PC-3 (cell line): ENCODE data around the gene KRT75. TPM values are rescaled to one million over a fixed set of nuclear protein-coding genes. Genes with fewer than 3 reads are reported as not detected.

Experiments
- ATAC-seq: fragments of 200-7000 bp; cut with Tn5 transposase; 2 replicates; pipeline ENCODE4 v1.9.1; 2020; ENCODE audit warnings: mild to moderate bottlenecking, moderate library complexity
- Bru-seq: library from RNA; stranded (reverse); fragments of 400-500 nt; gene quantifications from one replicate; lab custom pipeline; 2021; lab: Mats Ljungman, UMichigan
- BruChase-seq, 2 experiments: library from RNA; stranded (reverse); fragments of 400-500 nt; gene quantifications; one replicate each; lab custom pipeline; 2021; lab: Mats Ljungman, UMichigan
- BruUV-seq: library from RNA; stranded (reverse); fragments of 400-500 nt; replicated peaks from 2 replicates; lab custom pipeline; 2021; lab: Mats Ljungman, UMichigan
- CTCF ChIA-PET: fragments of 300-600 bp; sonication (Branson Sonifier 250); formaldehyde crosslinking; loops from one replicate; lab custom pipeline; 2022; ENCODE audit warnings: antibody characterized with exemption; lab: Charles Lee
- POLR2A ChIA-PET: fragments of 300-600 bp; sonication (Branson Sonifier 250); formaldehyde crosslinking; loops from one replicate; lab custom pipeline; 2022; ENCODE audit warnings: antibody characterized with exemption; ENCODE audit not compliant: unreplicated experiment; lab: Charles Lee
- DNase-seq: peaks from one replicate; pipeline ENCODE4 v3.0.0-alpha.2; 2015
- H2AFZ ChIP-seq: fragments of 300-600 bp; sonication (generic); 2 replicates; pipeline ENCODE4 v1.6.0; 2016; ENCODE audit warnings: antibody characterized with exemption, low read length
- H3F3A ChIP-seq: fragments of 300-600 bp; sonication (generic); one replicate; pipeline ENCODE4 v1.6.0; 2017; ENCODE audit warnings: antibody characterized with exemption, low read length, control low read depth, mild to moderate bottlenecking; ENCODE audit not compliant: unreplicated experiment
- H3K27ac ChIP-seq: fragments of 300-600 bp; sonication (generic); 2 replicates; pipeline ENCODE4 v1.5.1; 2016; ENCODE audit warnings: mild to moderate bottlenecking, low read length
- H3K27me3 ChIP-seq: fragments of 300-600 bp; sonication (generic); 2 replicates; pipeline ENCODE4 v1.6.1; 2016; ENCODE audit warnings: low read length, mixed read lengths
- H3K36me3 ChIP-seq: fragments of 300-600 bp; sonication (generic); 2 replicates; pipeline ENCODE4 v1.6.1; 2016; ENCODE audit warnings: low read depth, mixed run types, low read length, mixed read lengths
- H3K4me1 ChIP-seq: fragments of 300-600 bp; sonication (generic); 2 replicates; pipeline ENCODE4 v1.5.1; 2016; ENCODE audit warnings: low read length; ENCODE audit not compliant: insufficient read depth
- H3K4me2 ChIP-seq: fragments of 300-600 bp; sonication (generic); 2 replicates; pipeline ENCODE4 v1.6.0; 2016; ENCODE audit warnings: low read length
- H3K4me3 ChIP-seq: fragments of 300-600 bp; sonication (generic); 2 replicates; pipeline ENCODE4 v1.5.1; 2016; ENCODE audit warnings: mild to moderate bottlenecking, low read length, mixed read lengths
- H3K79me2 ChIP-seq: fragments of 300-600 bp; sonication (generic); 2 replicates; pipeline ENCODE4 v1.6.1; 2017; ENCODE audit warnings: low read length, mixed read lengths
- H3K9ac ChIP-seq: fragments of 300-600 bp; sonication (generic); 2 replicates; pipeline ENCODE4 v1.6.0; 2016; ENCODE audit warnings: mild to moderate bottlenecking, low read length
- H3K9me2 ChIP-seq: fragments of 300-600 bp; sonication (generic); replicated peaks from 2 replicates; pipeline ENCODE4 v1.6.1; 2016; ENCODE audit warnings: mixed run types, low read length, mixed read lengths
- H3K9me3 ChIP-seq: fragments of 300-600 bp; sonication (generic); 2 replicates; pipeline ENCODE4 v1.6.1; 2016; ENCODE audit warnings: low read length, mixed read lengths
- H4K20me1 ChIP-seq: fragments of 300-600 bp; sonication (generic); 2 replicates; pipeline ENCODE4 v1.6.1; 2016; ENCODE audit warnings: low read length, mixed read lengths
- CTCF ChIP-seq: fragments of 300-600 bp; sonication (generic); conservative IDR thresholded peaks from 2 replicates; pipeline ENCODE4 v1.5.1; 2017; ENCODE audit warnings: antibody characterized with exemption, low read depth, mild to moderate bottlenecking, low read length
- EZH2 ChIP-seq: fragments of 300-600 bp; sonication (generic); IDR thresholded peaks from one replicate; pipeline ENCODE4 v1.6.1; 2017; ENCODE audit warnings: antibody characterized with exemption, mild to moderate bottlenecking, low read length; ENCODE audit not compliant: unreplicated experiment
- EZH2phosphoT487 ChIP-seq: fragments of 300-600 bp; sonication (generic); IDR thresholded peaks from 2 replicates; pipeline ENCODE4 v1.6.1; 2018; ENCODE audit warnings: mild to moderate bottlenecking, antibody characterized with exemption, low read length, borderline replicate concordance
- intact Hi-C: fragments of 100-400 bp; cut with micrococcal nuclease; formaldehyde crosslinking; loops from 2 replicates; pipeline ENCODE4 v1.9.0; 2023
- long read RNA-seq: library from polyadenylated mRNA; unstranded; transcript quantifications from one replicate; pipeline ENCODE4 v2.0.0, GENCODE V29; 2021; ENCODE audit not compliant: unreplicated experiment
- total RNA-seq: library from RNA; depleted of rRNA; stranded (reverse); fragments of >200 nt; gene quantifications from 2 replicates; pipeline ENCODE4 v1.2.3, GENCODE V29; 2014; rRNA removed

The KRT75 gene
- total RNA-seq = 32.8 and 38.5 TPM in 2 replicates
- percentile 51 among the genes with signal in this experiment for Bru-seq, nascent RNA
- BruChase-seq, experiment 1, labeled RNA remaining after a 6-hour chase = percentile 55 among the genes with signal in this experiment
- BruChase-seq, experiment 2, labeled RNA remaining after a 2-hour chase = percentile 55 among the genes with signal in this experiment
- long read RNA-seq, transcript KRT75-201 (9 exons, 2,324 nt) = major isoform, 30 of 54 reads
- long read RNA-seq, partial matches to known transcripts = 11 of 54 reads
- long read RNA-seq, other reads (novel, unspliced or antisense) = 13 of 54 reads

DNA sequence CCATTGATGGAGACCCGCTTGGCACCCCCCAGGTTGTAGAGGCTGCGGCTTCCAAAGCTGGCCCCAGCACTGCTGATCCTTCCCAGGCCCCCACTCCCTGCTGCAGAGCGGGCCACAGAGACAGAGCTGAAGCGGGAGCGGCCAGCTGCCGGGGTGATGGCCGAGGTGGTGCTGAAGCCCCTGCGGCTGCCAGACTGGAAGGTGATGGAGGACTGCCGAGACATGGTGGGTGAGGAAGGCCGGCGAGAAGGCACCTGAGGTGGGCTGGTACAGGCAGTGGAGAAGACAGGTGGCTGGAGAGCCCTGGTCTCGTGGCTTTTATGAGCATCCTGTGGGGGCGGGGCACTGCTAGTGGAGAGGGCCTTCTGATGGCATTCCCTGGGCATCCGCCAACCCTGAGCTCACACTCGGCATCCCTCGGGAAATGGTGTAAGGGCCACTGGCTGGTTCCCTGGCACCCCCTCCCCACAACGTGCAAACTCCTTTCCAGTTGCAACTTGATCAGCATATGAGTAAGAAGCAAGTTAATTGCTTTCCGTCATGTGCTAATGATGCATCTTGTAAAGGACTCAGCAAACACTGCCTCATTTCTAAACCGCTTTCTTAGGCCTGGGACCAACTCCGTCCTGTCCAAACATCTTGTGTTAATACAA is at the start of gene KRT75:
Gene KRT75 (minus strand): TSS at position 291 of the 653 bp plus-strand sequence. CDS start 67 bp downstream, at position 224.
- DNase-seq = peak; percentile 89
- ChIA-PET POLR2A (no interaction called here), CTCF (no interaction called here)
- no peaks in the 10 kb centered on the region for H4K20me1 ChIP-seq
- no peaks in the 10 kb centered on the region for H3K27me3 ChIP-seq
- BruUV-seq = no TSS peak
- intact Hi-C loops = loop anchor here (1.0 kb wide), 1 partner anchor 20 kb away; no protein-coding TSS in a partner anchor
- no peak within 1 kb of the TSS for H3K4me3 ChIP-seq
- peaks cover 55% of the 10 kb centered on the region for H3K4me1 ChIP-seq
- H3K36me3 ChIP-seq = no peaks in the 10 kb centered on the region
- no peaks in the 10 kb centered on the region for H3K9me3 ChIP-seq
- H3K9me2 ChIP-seq = no peaks in the 10 kb centered on the region
- TF ChIP-seq EZH2 (no peak), EZH2phosphoT487 (no peak), CTCF (no peak)
- no peak within 1 kb of the TSS for H2AFZ ChIP-seq
- peak within 1 kb of the TSS; percentile 33 for H3K4me2 ChIP-seq
- no peaks in the 10 kb centered on the region for H3K79me2 ChIP-seq
- ATAC-seq = peak; percentile 68
- H3K27ac ChIP-seq = peak within 1 kb of the TSS; percentile 93
- H3F3A ChIP-seq = peaks cover 12% of the 10 kb centered on the region
- peak within 1 kb of the TSS; percentile 74 for H3K9ac ChIP-seq

GRCh38 chr12:52480073-52480472 is 45.9 kb upstream of the KRT75 start:
- no peak for ATAC-seq
- BruUV-seq = no TSS peak
- CTCF ChIA-PET = no interaction called here

More at GRCh38 chr12:52480073-52480472, 45.9 kb upstream of the KRT75 start:
- Histone ChIP-seq H3K9me2 (no peaks in the 10 kb centered on the region), H3K4me3 (no peak overlapping the region), H3F3A (no peaks in the 10 kb centered on the region), H3K9ac (no peak overlapping the region), H4K20me1 (no peaks in the 10 kb centered on the region), H3K4me1 (no peaks in the 10 kb centered on the region), H2AFZ (no peak overlapping the region), H3K27ac (no peak overlapping the region), H3K79me2 (no peaks in the 10 kb centered on the region), H3K9me3 (0 out of 2 replicates have a peak, but pooled peaks cover 2% of the 10 kb centered on the region), H3K4me2 (no peak overlapping the region), H3K27me3 (no peaks in the 10 kb centered on the region), H3K36me3 (no peaks in the 10 kb centered on the region)
- intact Hi-C loops = no loop called here
- POLR2A ChIA-PET = no interaction called here
- TF ChIP-seq EZH2phosphoT487 (no peak), CTCF (no peak), EZH2 (no peak)
- DNase-seq = no peak
